GM12878 (cell line): Measurements from ENCODE around the gene MRPL50. TPM values are rescaled to one million over a fixed set of nuclear protein-coding genes. Genes with fewer than 3 reads are reported as not detected.

ENCODE experiments used
- ATAC-seq: fragments of 200-7000 bp; cut with Tn5 transposase; 3 replicates; pipeline ENCODE4 v1.9.1; 2020; ENCODE audit warnings: mild to moderate bottlenecking, moderate library complexity
- BruUV-seq: library from RNA; stranded (reverse); fragments of 400-500 nt; replicated peaks from 2 replicates; lab custom pipeline; 2021; lab: Mats Ljungman, UMichigan
- CTCF ChIA-PET: fragments of 300-600 bp; sonication (Branson Sonifier 250); formaldehyde crosslinking; extraction: SDS; loops from one replicate; lab custom pipeline; 2021; ENCODE audit warnings: inconsistent platforms; lab: Yijun Ruan, JAX
- POLR2A ChIA-PET: fragments of 350-600 bp; formaldehyde crosslinking; extraction: SDS; loops from one replicate; lab custom pipeline; 2021; ENCODE audit warnings: inconsistent platforms; lab: Charles Lee
- RAD21 ChIA-PET: fragments of 300-600 bp; sonication (Branson Sonifier 250); formaldehyde crosslinking; loops from one replicate; lab custom pipeline; 2023; ENCODE audit warnings: antibody characterized with exemption; ENCODE audit not compliant: unreplicated experiment; lab: Charles Lee
- SMC1A ChIA-PET: fragments of 300-600 bp; sonication (Branson Sonifier 250); formaldehyde crosslinking; loops from one replicate; lab custom pipeline; 2023; ENCODE audit not compliant: unreplicated experiment, uncharacterized antibody; lab: Charles Lee
- DNase-seq: peaks from one replicate; pipeline ENCODE4 v3.0.0-alpha.2; 2011; ENCODE audit warnings: low read depth, low spot score
- FAIRE-seq: peaks from 3 replicates; lab custom pipeline; 2011; peaks lifted over from hg19 to GRCh38; lab: Jason Lieb, UNC
- H2AFZ ChIP-seq: 2 replicates; pipeline ENCODE4 v1.6.0; 2011; ENCODE audit warnings: low read depth, low read length, control low read depth; ENCODE audit not compliant: control insufficient read depth
- H3K27ac ChIP-seq: 2 replicates; pipeline ENCODE4 v1.5.1; 2011; ENCODE audit warnings: control low read depth; ENCODE audit not compliant: control insufficient read depth, insufficient read depth
- H3K27me3 ChIP-seq, 2 experiments: replicated peaks in 1 of 2; 2 replicates each; pipeline versions ENCODE4 v1.6.0 to v1.6.1; 2011; ENCODE audit warnings: low read length in 1 of 2; ENCODE audit not compliant: control insufficient read depth in 2 of 2, insufficient read depth in 2 of 2
- H3K36me3 ChIP-seq, 2 experiments: 2 replicates each; pipeline ENCODE4 v1.5.1; 2011; ENCODE audit warnings: low read length in 1 of 2; ENCODE audit not compliant: control insufficient read depth in 2 of 2, insufficient read depth in 2 of 2
- H3K4me1 ChIP-seq: 2 replicates; pipeline ENCODE4 v1.6.1; 2011; ENCODE audit warnings: mild to moderate bottlenecking, low read length, moderate library complexity, mixed read lengths; ENCODE audit not compliant: control insufficient read depth, insufficient read depth
- H3K4me2 ChIP-seq: 2 replicates; pipeline ENCODE4 v1.6.0; 2011; ENCODE audit warnings: control low read depth; ENCODE audit not compliant: control insufficient read depth, insufficient read depth
- H3K4me3 ChIP-seq: fragments of 200-600 bp; sonication (generic); 2 replicates; pipeline ENCODE4 v1.5.1; 2016
- H3K79me2 ChIP-seq: 2 replicates; pipeline ENCODE4 v1.6.0; 2011; ENCODE audit warnings: low read length; ENCODE audit not compliant: control insufficient read depth, insufficient read depth
- H3K9ac ChIP-seq: 2 replicates; pipeline ENCODE4 v1.8.0; 2011; ENCODE audit warnings: low read length, control low read depth, mixed read lengths; ENCODE audit not compliant: control insufficient read depth, insufficient read depth
- H3K9me3 ChIP-seq: replicated peaks from 3 replicates; pipeline ENCODE4 v1.5.1; 2011; ENCODE audit warnings: mild to moderate bottlenecking, low read length; ENCODE audit not compliant: control insufficient read depth, insufficient read depth
- H4K20me1 ChIP-seq: 2 replicates; pipeline ENCODE4 v1.6.0; 2011; ENCODE audit not compliant: control insufficient read depth, insufficient read depth
- ESRRA ChIP-seq: IDR thresholded peaks from 2 replicates; pipeline ENCODE4 v1.6.1; 2012; ENCODE audit warnings: mild to moderate bottlenecking, low read length, improper control_type of control experiment
- PAX8 ChIP-seq: fragments of 450-650 bp; IDR thresholded peaks from 2 replicates; pipeline ENCODE4 v1.6.1; 2017; ENCODE audit warnings: mild to moderate bottlenecking, moderate library complexity
- SMC3 ChIP-seq: IDR thresholded peaks from 2 replicates; pipeline ENCODE4 v1.6.1; 2011; ENCODE audit warnings: low read length, improper control_type of control experiment, borderline replicate concordance
- whole genome bisulfite sequencing: methylation state at CpG from one replicate; pipeline ENCODE4 v1.1.6; 2016; ENCODE audit warnings: low lambda C conversion rate; ENCODE audit not compliant: insufficient replicate concordance, insufficient coverage; ENCODE audit errors: missing lambda C conversion rate; 5-methylcytosine and 5-hydroxymethylcytosine counted together
- in situ Hi-C: fragments of 300-500 bp; cut with MboI; formaldehyde crosslinking; loops from 9 replicates; pipeline ENCODE4 v1.14.3; 2018; ENCODE audit warnings: mixed read lengths
- intact Hi-C: fragments of 100-400 bp; cut with micrococcal nuclease; formaldehyde crosslinking; loops from one replicate; pipeline ENCODE4 v1.14.2; 2022; ENCODE audit not compliant: unreplicated experiment
- polyA plus RNA-seq, 11 experiments: library from polyadenylated mRNA; depleted of rRNA in 4 of 11; unstranded in 6 of 11; stranded (reverse) in 5 of 11; fragments of >200 nt; fragmentation: Nextera tagmentation in 4 of 11; fragmentation: Illumina TruSeq in 1 of 11; extraction: Ambion mirVana in 4 of 11; extraction: Trizol in 1 of 11; gene quantifications; 1 replicate in 1 of 11; 2 replicates in 10 of 11; pipeline versions ENCODE4 v1.2.1 to v1.2.3, GENCODE V29; 2011 to 2016; ENCODE audit warnings: inconsistent platforms in 2 of 11, missing spikeins in 2 of 11, low read depth in 1 of 11
- total RNA-seq, 4 experiments: library from RNA; depleted of rRNA in 3 of 4; stranded (reverse); fragments of >200 nt in 3 of 4; fragmentation: Illumina TruSeq in 1 of 4; extraction: Trizol in 1 of 4; gene quantifications; 2 replicates each; pipeline versions ENCODE4 v1.2.1 to v1.2.3, GENCODE V29; 2013 to 2021
- TF ChIP-seq, protein P1 (sequence below): IDR thresholded peaks from 2 replicates; pipeline ENCODE4 v1.6.1; 2012; ENCODE audit warnings: low read depth, low read length, improper control_type of control experiment
- TF ChIP-seq, protein P2 (sequence below), 3 experiments: IDR thresholded peaks in 2 of 3; conservative IDR thresholded peaks in 1 of 3; 2 replicates each; pipeline ENCODE4 v1.5.1; 2011; ENCODE audit warnings: low read depth in 3 of 3, low read length in 3 of 3, mild to moderate bottlenecking in 3 of 3, control low read depth in 2 of 3, moderate library complexity in 2 of 3, inconsistent platforms in 1 of 3, mixed read lengths in 1 of 3; ENCODE audit not compliant: control insufficient read depth in 2 of 3, insufficient read depth in 1 of 3; ENCODE audit errors: extremely low read depth in 1 of 3

MRPL50 gene
- total and polyA plus RNA-seq, 10 of the 15 experiments (the other 5 are each of a cell fraction or from before 2014, with no cell fraction given), result 12.8 to 79.4 (median 27.9) TPM

GRCh38 chr9:101388507-101388993, 9.9 kb downstream of the MRPL50 start:
- Histone ChIP-seq H3K36me3 (peaks cover 0 to 14% of the 10 kb centered on the region in 2 experiments; a peak in 1 of 4 replicates), H3K79me2 (peaks cover 14% of the 10 kb centered on the region), H3K27ac (no peak overlapping the region), H3K9me3 (peaks cover 2% of the 10 kb centered on the region; the same call in 1 of the 3 replicates), H3K27me3 (no peaks in the 10 kb centered on the region), H2AFZ (no peak overlapping the region), H3K4me1 (no peaks in the 10 kb centered on the region), H3K4me2 (no peak overlapping the region), H4K20me1 (no peaks in the 10 kb centered on the region), H3K9ac (no peak overlapping the region), H3K4me3 (no peak overlapping the region)
- peak; percentile 30 for ATAC-seq
- DNase-seq, result no peak
- TF ChIP-seq, protein P1, sequence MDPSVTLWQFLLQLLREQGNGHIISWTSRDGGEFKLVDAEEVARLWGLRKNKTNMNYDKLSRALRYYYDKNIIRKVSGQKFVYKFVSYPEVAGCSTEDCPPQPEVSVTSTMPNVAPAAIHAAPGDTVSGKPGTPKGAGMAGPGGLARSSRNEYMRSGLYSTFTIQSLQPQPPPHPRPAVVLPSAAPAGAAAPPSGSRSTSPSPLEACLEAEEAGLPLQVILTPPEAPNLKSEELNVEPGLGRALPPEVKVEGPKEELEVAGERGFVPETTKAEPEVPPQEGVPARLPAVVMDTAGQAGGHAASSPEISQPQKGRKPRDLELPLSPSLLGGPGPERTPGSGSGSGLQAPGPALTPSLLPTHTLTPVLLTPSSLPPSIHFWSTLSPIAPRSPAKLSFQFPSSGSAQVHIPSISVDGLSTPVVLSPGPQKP, result no peak
- TF ChIP-seq SMC3 (no peak), PAX8 (no peak), ESRRA (no peak)
- TF ChIP-seq, protein P2, sequence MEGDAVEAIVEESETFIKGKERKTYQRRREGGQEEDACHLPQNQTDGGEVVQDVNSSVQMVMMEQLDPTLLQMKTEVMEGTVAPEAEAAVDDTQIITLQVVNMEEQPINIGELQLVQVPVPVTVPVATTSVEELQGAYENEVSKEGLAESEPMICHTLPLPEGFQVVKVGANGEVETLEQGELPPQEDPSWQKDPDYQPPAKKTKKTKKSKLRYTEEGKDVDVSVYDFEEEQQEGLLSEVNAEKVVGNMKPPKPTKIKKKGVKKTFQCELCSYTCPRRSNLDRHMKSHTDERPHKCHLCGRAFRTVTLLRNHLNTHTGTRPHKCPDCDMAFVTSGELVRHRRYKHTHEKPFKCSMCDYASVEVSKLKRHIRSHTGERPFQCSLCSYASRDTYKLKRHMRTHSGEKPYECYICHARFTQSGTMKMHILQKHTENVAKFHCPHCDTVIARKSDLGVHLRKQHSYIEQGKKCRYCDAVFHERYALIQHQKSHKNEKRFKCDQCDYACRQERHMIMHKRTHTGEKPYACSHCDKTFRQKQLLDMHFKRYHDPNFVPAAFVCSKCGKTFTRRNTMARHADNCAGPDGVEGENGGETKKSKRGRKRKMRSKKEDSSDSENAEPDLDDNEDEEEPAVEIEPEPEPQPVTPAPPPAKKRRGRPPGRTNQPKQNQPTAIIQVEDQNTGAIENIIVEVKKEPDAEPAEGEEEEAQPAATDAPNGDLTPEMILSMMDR (IDR thresholded peaks at IDR 0.05 in 2 of 3, conservative IDR thresholded peaks at IDR 0.05 in 1 of 3; ENCODE audit: control insufficient read depth in 2 of 3, extremely low read depth in 1 of 3, insufficient read depth in 1 of 3, low read depth in 3 of 3, low read length in 3 of 3), result 0 out of 6 replicates have a peak, but pooled peaks of 1 of the 3 experiments have one; percentile 11
- WGBS, result 100% methylated on average over 2 of the region's 2 CpGs
- ChIA-PET CTCF (interaction anchor here (0.7 to 2.9 kb wide), 18 partner anchors 8 to 688 kb away, joined by 3 to 23 read pairs (median 5); partner anchors contain the start of genes MRPL50, RNF20 and ZNF189), POLR2A (no interaction called here), RAD21 (interaction anchor here (1.5 to 2.2 kb wide), 3 partner anchors 10 to 74 kb away, joined by 3 to 7 read pairs (median 3); partner anchors contain the start of genes MRPL50 and ZNF189), SMC1A (interaction anchor here (0.7 to 1.6 kb wide), 10 partner anchors 9 to 676 kb away, joined by 3 to 8 read pairs (median 3); partner anchors contain the start of genes MRPL50 and ZNF189)
- intact Hi-C loops, result no loop called here
- no TSS peak for BruUV-seq
- no peak for FAIRE-seq
- in situ Hi-C loops, result no loop called here
